Ovary (tissue), 9 donors: Measurements from ENCODE around the gene CRAMP1. TPM values are rescaled to one million over a fixed set of nuclear protein-coding genes. Genes with fewer than 3 reads are reported as not detected.

Source experiments
- DNase-seq, 5 donors: peaks; one replicate each; pipeline ENCODE4 v3.0.0-alpha.2; 2019 to 2020
- H3K27ac ChIP-seq, 2 donors: fragments of 200-600 bp; one replicate each; pipeline versions ENCODE4 v1.5.1 to v1.8.0; 2019 to 2022
- H3K27me3 ChIP-seq: fragments of 200-600 bp; one replicate; pipeline ENCODE4 v1.8.0; 2022
- H3K36me3 ChIP-seq: fragments of 200-600 bp; sonication (generic); one replicate; pipeline ENCODE4 v1.5.1; 2019
- H3K4me1 ChIP-seq: one replicate; pipeline ENCODE4 v1.8.1; 2013; ENCODE audit warnings: mild to moderate bottlenecking, moderate library complexity; ENCODE audit not compliant: insufficient read depth
- H3K4me3 ChIP-seq: fragments of 200-600 bp; sonication (generic); one replicate; pipeline ENCODE4 v1.5.1; 2017
- H3K9me3 ChIP-seq, 2 donors: fragments of 200-600 bp in 1 of 2; sonication (generic) in 1 of 2; one replicate each; pipeline versions ENCODE4 v1.5.1 to v1.8.1; 2013 to 2019; ENCODE audit warnings: mild to moderate bottlenecking in 1 of 2, moderate library complexity in 1 of 2
- EP300 ChIP-seq: sonication (generic); formaldehyde crosslinking; IDR thresholded peaks from one replicate; pipeline ENCODE4 v1.6.1; 2017; ENCODE audit warnings: antibody characterized with exemption
- POLR2A ChIP-seq: fragments of 450-650 bp; IDR thresholded peaks from one replicate; pipeline ENCODE4 v1.6.1; 2017; ENCODE audit warnings: antibody characterized with exemption, mild to moderate bottlenecking, moderate library complexity
- WGBS, 3 donors: extraction: QIAGEN DNeasy Blood & Tissue Kit in 1 of 3; methylation state at CpG; one replicate each; pipeline versions ENCODE4 v1.1.5 to v1.1.7; 2013 to 2017; 5-methylcytosine and 5-hydroxymethylcytosine counted together
- intact Hi-C, 4 donors: fragments of 100-400 bp; cut with DNase I; formaldehyde crosslinking; loops; one replicate each; pipeline versions ENCODE4 v1.11.0 to v1.15.1; 2022 to 2023
- polyA plus RNA-seq, 2 donors: library from polyadenylated mRNA; stranded (reverse); fragments of 200-250 nt in 1 of 2; fragments of 350-450 nt in 1 of 2; fragmentation: Illumina TruSeq in 1 of 2; extraction: RNeasy Lipid Tissue Mini Kit (QIAGEN cat#74804) in 1 of 2; gene quantifications; one replicate each; pipeline ENCODE4 v1.2.3, GENCODE V29; 2013 to 2014
- total RNA-seq, 7 donors: library from RNA; depleted of rRNA in 2 of 7; stranded (reverse); fragments of >200 nt in 2 of 7; fragmentation: NEBNext Ultra II Directional in 3 of 7; extraction: Animal tissue kit (Norgen Biotek cat#: 25700) in 3 of 7; gene quantifications; one replicate each; pipeline versions ENCODE4 v1.1.0 to v1.2.4, GENCODE V29; 2016 to 2023
- TF ChIP-seq, protein P1 (sequence below), 3 donors: fragments of 450-650 bp in 2 of 3; fragments of 200-600 bp in 1 of 3; IDR thresholded peaks; one replicate each; pipeline versions ENCODE4 v1.5.1 to v1.8.0; 2016 to 2022; ENCODE audit warnings: antibody characterized with exemption in 3 of 3, mild to moderate bottlenecking in 1 of 3
- donor health status: DM: no; HTN: no; CAD: no; lungs with moderate emphysema.
- donor health status: DM: no; HTN: no; CAD: no.
- donor health status: Bipolar disorder and iron deficiency.
- donor health status: DM: yes; HTN: yes; CAD: no.
- donor health status: DM: no; HTN: no; CAD: no.
- donor health status: DM: yes; HTN: yes; CAD: no.

CRAMP1 gene
- total and polyA plus RNA-seq, 9 donors = 6.9 to 21.0 (median 17.4) TPM

DNA sequence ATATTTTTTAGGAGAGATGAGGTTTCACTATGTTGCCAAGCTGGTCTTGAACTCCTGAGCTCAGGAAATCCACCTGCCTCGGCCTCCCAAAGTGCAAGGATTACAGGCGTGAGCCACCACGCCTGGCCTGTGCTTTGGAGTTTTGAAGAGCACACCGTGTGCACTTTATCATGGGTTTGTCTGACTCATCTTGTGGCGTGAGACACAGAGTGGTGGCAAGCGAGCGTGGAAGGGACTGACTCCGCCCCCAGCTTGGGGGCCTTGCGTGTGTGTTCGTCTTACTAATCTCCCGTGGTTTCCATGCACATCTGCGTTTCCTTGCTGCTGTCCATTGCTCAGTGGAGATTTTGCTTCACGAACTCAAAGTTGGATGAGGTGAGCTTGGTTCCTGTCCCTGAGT, 22.9 kb downstream of the CRAMP1 start:
- no peak overlapping the region for H3K27ac ChIP-seq

DNA sequence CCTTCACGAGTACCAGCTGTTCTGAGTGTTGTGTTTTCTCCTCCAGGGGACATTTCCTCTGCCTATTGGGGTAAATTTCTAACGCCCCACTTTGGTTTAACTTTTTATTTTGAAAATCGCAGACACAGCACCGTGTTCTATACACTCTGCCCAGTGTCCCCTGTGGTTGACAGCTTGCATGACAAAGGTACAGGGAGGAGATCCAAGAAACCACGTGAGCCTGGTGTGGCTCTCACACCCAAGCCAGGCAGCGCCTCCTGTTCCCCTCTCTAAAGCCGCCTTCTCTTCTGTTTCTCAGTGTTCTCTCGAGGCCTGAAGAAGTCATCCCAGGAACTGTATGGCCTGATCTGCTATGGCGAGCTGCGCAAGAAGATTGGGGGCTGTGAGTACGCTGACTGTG, 25.4 kb downstream of the CRAMP1 start:
- DNase-seq = no peak
- no peaks in the 10 kb centered on the region for H3K9me3 ChIP-seq
- no peak overlapping the region for H3K27ac ChIP-seq
- no peak overlapping the region for H3K4me3 ChIP-seq
- 89 to 94% (median 91%) methylated on average over 11 of the region's 11 CpGs for WGBS, 3 donors
- no peaks in the 10 kb centered on the region for H3K27me3 ChIP-seq
- no peak for TF ChIP-seq POLR2A
- TF ChIP-seq, protein P1, sequence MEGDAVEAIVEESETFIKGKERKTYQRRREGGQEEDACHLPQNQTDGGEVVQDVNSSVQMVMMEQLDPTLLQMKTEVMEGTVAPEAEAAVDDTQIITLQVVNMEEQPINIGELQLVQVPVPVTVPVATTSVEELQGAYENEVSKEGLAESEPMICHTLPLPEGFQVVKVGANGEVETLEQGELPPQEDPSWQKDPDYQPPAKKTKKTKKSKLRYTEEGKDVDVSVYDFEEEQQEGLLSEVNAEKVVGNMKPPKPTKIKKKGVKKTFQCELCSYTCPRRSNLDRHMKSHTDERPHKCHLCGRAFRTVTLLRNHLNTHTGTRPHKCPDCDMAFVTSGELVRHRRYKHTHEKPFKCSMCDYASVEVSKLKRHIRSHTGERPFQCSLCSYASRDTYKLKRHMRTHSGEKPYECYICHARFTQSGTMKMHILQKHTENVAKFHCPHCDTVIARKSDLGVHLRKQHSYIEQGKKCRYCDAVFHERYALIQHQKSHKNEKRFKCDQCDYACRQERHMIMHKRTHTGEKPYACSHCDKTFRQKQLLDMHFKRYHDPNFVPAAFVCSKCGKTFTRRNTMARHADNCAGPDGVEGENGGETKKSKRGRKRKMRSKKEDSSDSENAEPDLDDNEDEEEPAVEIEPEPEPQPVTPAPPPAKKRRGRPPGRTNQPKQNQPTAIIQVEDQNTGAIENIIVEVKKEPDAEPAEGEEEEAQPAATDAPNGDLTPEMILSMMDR (IDR thresholded peaks at IDR 0.05) = no peak
- TF ChIP-seq EP300 = no peak
- intact Hi-C loops = loop anchor here in 1 of 4 donors (1.0 kb wide), 1 partner anchor 45 kb away; no protein-coding TSS in a partner anchor
- no peaks in the 10 kb centered on the region for H3K36me3 ChIP-seq
- H3K4me1 ChIP-seq = peaks cover 2% of the 10 kb centered on the region

More for the DNA sequence above, 22.9 kb downstream of the CRAMP1 start:
- Histone ChIP-seq H3K4me3 (no peak overlapping the region), H3K4me1 (no peaks in the 10 kb centered on the region), H3K27me3 (no peaks in the 10 kb centered on the region), H3K36me3 (no peaks in the 10 kb centered on the region), H3K9me3 (no peaks in the 10 kb centered on the region)
- DNase-seq = no peak
- TF ChIP-seq POLR2A (no peak), EP300 (no peak)
- TF ChIP-seq, protein P1 (IDR thresholded peaks at IDR 0.05) = no peak
- intact Hi-C loops = no loop called here
- WGBS, 3 donors = 90 to 95% (median 93%) methylated on average over 13 of the region's 13 CpGs

DNA sequence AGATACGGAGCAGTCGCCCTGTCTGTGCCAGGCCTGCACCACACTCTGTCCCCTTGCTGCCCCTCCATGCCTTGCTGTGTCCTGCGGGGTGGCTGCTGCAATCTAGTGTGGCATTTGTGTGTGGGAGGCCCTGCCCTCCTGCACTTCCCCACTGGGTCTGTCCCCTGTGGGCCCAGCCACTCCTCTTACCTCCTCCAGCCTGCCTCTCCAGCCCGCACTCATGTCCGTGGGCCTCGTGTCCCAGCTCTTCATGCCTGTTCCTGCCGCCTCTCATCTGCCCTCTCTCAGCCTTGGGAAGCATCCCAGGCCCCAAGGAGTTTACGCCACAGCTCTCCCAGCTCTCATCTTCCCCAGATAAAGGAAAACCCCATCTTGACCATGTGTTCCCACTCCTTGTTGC, 26.6 kb downstream of the CRAMP1 start:
- peaks cover 2% of the 10 kb centered on the region for H3K4me1 ChIP-seq
- H3K4me3 ChIP-seq = no peak overlapping the region
- 88 to 90% (median 88%) methylated on average over 8 of the region's 8 CpGs for WGBS, 3 donors
- H3K27me3 ChIP-seq = no peaks in the 10 kb centered on the region
- DNase-seq = no peak
- TF ChIP-seq POLR2A = no peak
- TF ChIP-seq EP300 = no peak
- TF ChIP-seq, protein P1 (IDR thresholded peaks at IDR 0.05) = no peak
- no peak overlapping the region for H3K27ac ChIP-seq
- no peaks in the 10 kb centered on the region for H3K36me3 ChIP-seq
- H3K9me3 ChIP-seq = no peaks in the 10 kb centered on the region
- intact Hi-C loops = no loop called here

DNA sequence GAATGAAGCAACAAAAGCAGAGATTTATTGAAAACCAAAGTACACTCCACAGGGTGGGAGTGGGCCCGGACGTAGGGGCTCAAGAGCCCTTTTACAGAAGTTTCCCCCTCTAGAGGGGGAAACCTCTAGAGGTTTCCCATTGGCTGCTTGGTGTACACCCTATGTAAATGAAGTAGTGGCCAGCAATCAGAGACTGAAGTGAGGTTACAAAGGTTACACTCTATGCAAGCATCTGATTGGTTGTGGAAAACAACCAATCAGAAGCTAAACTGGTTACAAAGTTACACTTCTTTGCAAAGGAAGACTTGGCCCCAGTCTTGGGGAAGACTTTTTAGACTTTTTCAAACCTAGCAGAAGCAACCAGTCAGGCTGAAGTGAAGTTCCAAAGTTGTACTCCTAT, 27.1 kb downstream of the CRAMP1 start:
- no peaks in the 10 kb centered on the region for H3K36me3 ChIP-seq
- no peak overlapping the region for H3K27ac ChIP-seq
- no peak for DNase-seq
- H3K27me3 ChIP-seq = no peaks in the 10 kb centered on the region
- WGBS, 3 donors = 83 to 86% (median 85%) methylated on average over 2 of the region's 2 CpGs
- H3K9me3 ChIP-seq = no peaks in the 10 kb centered on the region
- H3K4me1 ChIP-seq = peaks cover 2% of the 10 kb centered on the region
- H3K4me3 ChIP-seq = no peak overlapping the region
- intact Hi-C loops = no loop called here
- no peak for TF ChIP-seq POLR2A
- no peak for TF ChIP-seq EP300
- TF ChIP-seq, protein P1 (IDR thresholded peaks at IDR 0.05) = no peak
